H9 (cell line): Measurements from ENCODE around the gene GID8. TPM values are rescaled to one million over a fixed set of nuclear protein-coding genes. Genes with fewer than 3 reads are reported as not detected.

Source experiments
- DNase-seq: peaks from one replicate; pipeline ENCODE4 v3.0.0-alpha.2; 2017
- H2AFZ ChIP-seq: one replicate; pipeline ENCODE4 v1.6.1; 2013; ENCODE audit warnings: mild to moderate bottlenecking, low read length, control low read depth, moderate library complexity
- H2AK5ac ChIP-seq: 2 replicates; pipeline ENCODE4 v1.6.1; 2013; ENCODE audit warnings: low read length, control low read depth, mixed read lengths; ENCODE audit not compliant: insufficient read length
- H2BK120ac ChIP-seq: one replicate; pipeline ENCODE4 v1.6.1; 2013; ENCODE audit warnings: low read depth, mild to moderate bottlenecking, low read length, control low read depth, inconsistent platforms; ENCODE audit not compliant: poor library complexity, severe bottlenecking
- H2BK12ac ChIP-seq: 2 replicates; pipeline ENCODE4 v1.6.1; 2013; ENCODE audit warnings: low read length, control low read depth, mixed read lengths, low read depth; ENCODE audit not compliant: insufficient read length
- H2BK15ac ChIP-seq: 2 replicates; pipeline ENCODE4 v1.6.1; 2013; ENCODE audit warnings: low read depth, low read length, control low read depth
- H2BK20ac ChIP-seq: one replicate; pipeline ENCODE4 v1.6.1; 2013; ENCODE audit warnings: low read depth, mild to moderate bottlenecking, low read length, control low read depth, inconsistent platforms; ENCODE audit not compliant: poor library complexity, severe bottlenecking
- H2BK5ac ChIP-seq: 2 replicates; pipeline ENCODE4 v1.6.1; 2013; ENCODE audit warnings: low read length, control low read depth, mixed read lengths; ENCODE audit not compliant: insufficient read length
- H3K14ac ChIP-seq: 2 replicates; pipeline ENCODE4 v1.6.1; 2013; ENCODE audit warnings: low read length, control low read depth; ENCODE audit not compliant: insufficient read depth
- H3K18ac ChIP-seq: 2 replicates; pipeline ENCODE4 v1.6.1; 2013; ENCODE audit warnings: low read depth, mild to moderate bottlenecking, mixed read lengths, low read length, control low read depth; ENCODE audit not compliant: insufficient read length
- H3K23ac ChIP-seq: 2 replicates; pipeline ENCODE4 v1.6.1; 2013; ENCODE audit warnings: low read length, control low read depth, mixed read lengths, low read depth; ENCODE audit not compliant: insufficient read length
- H3K23me2 ChIP-seq: 2 replicates; pipeline ENCODE4 v1.6.1; 2013; ENCODE audit warnings: low read depth, mild to moderate bottlenecking, mixed read lengths, low read length, control low read depth; ENCODE audit not compliant: insufficient read length, poor library complexity, severe bottlenecking
- H3K27ac ChIP-seq: 2 replicates; pipeline ENCODE4 v1.5.1; 2013; ENCODE audit warnings: low read length, control low read depth, mixed read lengths, low read depth; ENCODE audit not compliant: insufficient read length
- H3K27me3 ChIP-seq: 2 replicates; pipeline ENCODE4 v1.6.1; 2013; ENCODE audit warnings: low read length, control low read depth, inconsistent platforms; ENCODE audit not compliant: insufficient read depth
- H3K4ac ChIP-seq: 2 replicates; pipeline ENCODE4 v1.6.1; 2013; ENCODE audit warnings: low read depth, mild to moderate bottlenecking, control low read depth, inconsistent platforms, low read length, moderate library complexity
- H3K4me1 ChIP-seq: 2 replicates; pipeline ENCODE4 v1.6.1; 2013; ENCODE audit warnings: low read length, control low read depth, inconsistent platforms; ENCODE audit not compliant: insufficient read depth
- H3K4me2 ChIP-seq: 2 replicates; pipeline ENCODE4 v1.6.1; 2013; ENCODE audit warnings: low read length, control low read depth, mixed read lengths; ENCODE audit not compliant: insufficient read length, insufficient read depth
- H3K56ac ChIP-seq: 2 replicates; pipeline ENCODE4 v1.6.1; 2013; ENCODE audit warnings: low read depth, mild to moderate bottlenecking, mixed read lengths, low read length, control low read depth; ENCODE audit not compliant: insufficient read length
- H3K79me1 ChIP-seq: 2 replicates; pipeline ENCODE4 v1.6.1; 2013; ENCODE audit warnings: low read depth, mild to moderate bottlenecking, moderate library complexity, low read length, control low read depth, inconsistent platforms; ENCODE audit not compliant: insufficient read depth, poor library complexity, severe bottlenecking
- H3K79me2 ChIP-seq: 2 replicates; pipeline ENCODE4 v1.6.1; 2013; ENCODE audit warnings: low read length, control low read depth, inconsistent platforms; ENCODE audit not compliant: insufficient read depth
- H3K9ac ChIP-seq: 2 replicates; pipeline ENCODE4 v1.6.1; 2013; ENCODE audit warnings: low read length, control low read depth, mixed read lengths; ENCODE audit not compliant: insufficient read length; ENCODE audit errors: extremely low read depth
- H3K9me3 ChIP-seq: one replicate; pipeline ENCODE4 v1.6.1; 2013; ENCODE audit warnings: low read depth, low read length, inconsistent platforms; ENCODE audit not compliant: control insufficient read depth
- H3T11ph ChIP-seq: one replicate; pipeline ENCODE4 v1.6.1; 2013; ENCODE audit warnings: mild to moderate bottlenecking, low read length, control low read depth, inconsistent platforms
- H4K20me1 ChIP-seq: one replicate; pipeline ENCODE4 v1.6.1; 2013; ENCODE audit not compliant: control insufficient read depth, insufficient read length, insufficient read depth
- H4K5ac ChIP-seq: 2 replicates; pipeline ENCODE4 v1.6.1; 2013; ENCODE audit warnings: low read depth, mild to moderate bottlenecking, mixed read lengths, low read length, control low read depth; ENCODE audit not compliant: insufficient read length
- H4K8ac ChIP-seq: replicated peaks from 2 replicates; pipeline ENCODE4 v1.6.1; 2013; ENCODE audit warnings: low read length, control low read depth, mixed read lengths, low read depth; ENCODE audit not compliant: insufficient read length
- H4K91ac ChIP-seq: 2 replicates; pipeline ENCODE4 v1.6.1; 2013; ENCODE audit warnings: low read depth, mild to moderate bottlenecking, moderate library complexity, mixed read lengths, low read length, control low read depth; ENCODE audit not compliant: insufficient read length
- H3K27ac Mint-ChIP-seq, 3 experiments: 2 replicates in 2 of 3; 3 replicates in 1 of 3; pipeline ENCODE4 v1.8.0; 2020 to 2021; ENCODE audit warnings: mixed read lengths in 3 of 3, mild to moderate bottlenecking in 1 of 3, moderate library complexity in 1 of 3
- H3K27me3 Mint-ChIP-seq: 2 replicates; pipeline ENCODE4 v1.8.0; 2021; ENCODE audit warnings: low read depth, mild to moderate bottlenecking, moderate library complexity, mixed read lengths
- H3K36me3 Mint-ChIP-seq, 3 experiments: 2 replicates in 2 of 3; 3 replicates in 1 of 3; pipeline ENCODE4 v1.8.0; 2020 to 2021; ENCODE audit warnings: low read depth in 3 of 3, mixed read lengths in 3 of 3; ENCODE audit not compliant: insufficient read depth in 1 of 3
- H3K4me1 Mint-ChIP-seq, 2 experiments: 2 replicates each; pipeline ENCODE4 v1.8.0; 2020; ENCODE audit warnings: mixed read lengths in 2 of 2
- H3K4me3 Mint-ChIP-seq, 2 experiments: 2 replicates in 1 of 2; 3 replicates in 1 of 2; pipeline ENCODE4 v1.8.0; 2020 to 2021; ENCODE audit warnings: mild to moderate bottlenecking in 2 of 2, mixed read lengths in 2 of 2, moderate library complexity in 1 of 2
- H3K9me3 Mint-ChIP-seq, 2 experiments: 2 replicates in 1 of 2; 3 replicates in 1 of 2; pipeline ENCODE4 v1.8.0; 2020; ENCODE audit warnings: mild to moderate bottlenecking in 2 of 2, mixed read lengths in 2 of 2, moderate library complexity in 1 of 2
- WGBS: extraction: QIAGEN DNeasy Blood & Tissue Kit; methylation state at CpG from one replicate; pipeline ENCODE4 v1.1.7; 2013; ENCODE audit warnings: missing lambda C conversion rate, low lambda C conversion rate, mixed read lengths; ENCODE audit not compliant: insufficient read length; ENCODE audit errors: extremely low coverage; 5-methylcytosine and 5-hydroxymethylcytosine counted together
- total RNA-seq: library from RNA; stranded (reverse); gene quantifications from 2 replicates; pipeline ENCODE4 v1.2.1, GENCODE V29; 2021
- TF ChIP-seq, protein P1 (sequence below): fragments of 200-600 bp; sonication (generic); conservative IDR thresholded peaks from 3 replicates; pipeline ENCODE4 v1.8.0; 2021; ENCODE audit warnings: antibody characterized with exemption, mild to moderate bottlenecking

The GID8 gene
- total RNA-seq, 1 experiment from 2014 or later, result 60.9 TPM

GRCh38 chr20:62943396-62943795 is 5.4 kb downstream of the GID8 start:
- Histone ChIP-seq H2BK20ac (no peak overlapping the region), H2AK5ac (no peak overlapping the region), H3K27me3 (no peaks in the 10 kb centered on the region), H3K27ac (no peak overlapping the region), H3K4ac (no peak overlapping the region), H2BK12ac (no peak overlapping the region), H3K14ac (no peak overlapping the region), H2BK120ac (no peak overlapping the region), H4K5ac (no peak overlapping the region), H3K18ac (no peak overlapping the region), H3K23me2 (no peaks in the 10 kb centered on the region), H3K79me1 (no peaks in the 10 kb centered on the region), H2BK15ac (no peak overlapping the region), H4K20me1 (no peaks in the 10 kb centered on the region), H3K56ac (no peak overlapping the region), H3K4me2 (no peak overlapping the region), H4K91ac (no peak overlapping the region), H4K8ac (no peak overlapping the region), H2BK5ac (no peak overlapping the region), H3K4me1 (no peaks in the 10 kb centered on the region; the same call in 1 of the 2 replicates), H3K79me2 (peaks cover 31% of the 10 kb centered on the region; the same call in 1 of the 2 replicates), H3K23ac (no peak overlapping the region), H3K9ac (no peak overlapping the region), H3K9me3 (no peaks in the 10 kb centered on the region), H3T11ph (no peak overlapping the region), H2AFZ (no peak overlapping the region)
- Mint-ChIP-seq H3K4me1 (peaks cover 10 to 16% of the 10 kb centered on the region in 2 experiments), H3K27me3 (no peaks in the 10 kb centered on the region), H3K4me3 (no peak overlapping the region), H3K9me3 (no peaks in the 10 kb centered on the region), H3K36me3 (peaks cover 48 to 82% (median 73%) of the 10 kb centered on the region in 3 experiments), H3K27ac (no peak overlapping the region)
- no CpG with 5 or more reads among the region's 14 CpGs for WGBS
- TF ChIP-seq, protein P1, sequence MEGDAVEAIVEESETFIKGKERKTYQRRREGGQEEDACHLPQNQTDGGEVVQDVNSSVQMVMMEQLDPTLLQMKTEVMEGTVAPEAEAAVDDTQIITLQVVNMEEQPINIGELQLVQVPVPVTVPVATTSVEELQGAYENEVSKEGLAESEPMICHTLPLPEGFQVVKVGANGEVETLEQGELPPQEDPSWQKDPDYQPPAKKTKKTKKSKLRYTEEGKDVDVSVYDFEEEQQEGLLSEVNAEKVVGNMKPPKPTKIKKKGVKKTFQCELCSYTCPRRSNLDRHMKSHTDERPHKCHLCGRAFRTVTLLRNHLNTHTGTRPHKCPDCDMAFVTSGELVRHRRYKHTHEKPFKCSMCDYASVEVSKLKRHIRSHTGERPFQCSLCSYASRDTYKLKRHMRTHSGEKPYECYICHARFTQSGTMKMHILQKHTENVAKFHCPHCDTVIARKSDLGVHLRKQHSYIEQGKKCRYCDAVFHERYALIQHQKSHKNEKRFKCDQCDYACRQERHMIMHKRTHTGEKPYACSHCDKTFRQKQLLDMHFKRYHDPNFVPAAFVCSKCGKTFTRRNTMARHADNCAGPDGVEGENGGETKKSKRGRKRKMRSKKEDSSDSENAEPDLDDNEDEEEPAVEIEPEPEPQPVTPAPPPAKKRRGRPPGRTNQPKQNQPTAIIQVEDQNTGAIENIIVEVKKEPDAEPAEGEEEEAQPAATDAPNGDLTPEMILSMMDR, result no peak
- no peak for DNase-seq
